ENCODE results near the gene RFX3. TPM values are rescaled to one million over a fixed set of nuclear protein-coding genes. Genes with fewer than 3 reads are reported as not detected.
A peak's percentile ranks its signal among the peaks of the same experiment; 100 is the strongest.

RFX3 gene
- total and polyA plus RNA-seq, 2 donors (not counting 3 experiments of a cell fraction or from before 2014, with no cell fraction given), result 4.8 to 10.5 TPM

GRCh38 chr9:3288686-3289085 is 237.1 kb downstream of the RFX3 start:
- H3K79me2 ChIP-seq (ENCODE audit: control insufficient read depth, insufficient read depth, low read length), result no peaks in the 10 kb centered on the region
- ChIA-PET CTCF (no interaction called here), POLR2A (no interaction called here)
- DNase-seq (ENCODE audit: low read depth, low spot score) (no peak), FAIRE-seq (no peak)
- H3K9ac ChIP-seq (replicated peaks; ENCODE audit: extremely low read depth, insufficient read depth, low read length), result no peak overlapping the region
- no peaks in the 10 kb centered on the region for H4K20me1 ChIP-seq (replicated peaks; ENCODE audit: control insufficient read depth, extremely low read depth, insufficient read depth, low read length)
- H3K9me3 ChIP-seq (replicated peaks; ENCODE audit: control insufficient read depth, insufficient read depth, low read length), result no peaks in the 10 kb centered on the region
- H3K27ac ChIP-seq (ENCODE audit: insufficient read depth, low read depth, low read length), result no peak overlapping the region
- dilution Hi-C loops (cut with MboI; ENCODE audit: extremely low pct_ligation_motif_present, low sequenced_read_pairs) (no loop called here), intact Hi-C loops (cut with micrococcal nuclease) (no loop called here)
- no peaks in the 10 kb centered on the region for H3K36me3 ChIP-seq (ENCODE audit: control insufficient read depth in 2 of 2, extremely low read depth in 1 of 2, insufficient read depth in 2 of 2, low read length in 2 of 2)
- no peaks in the 10 kb centered on the region for H3K4me1 ChIP-seq (ENCODE audit: control insufficient read depth, extremely low read depth, insufficient read depth, low read length)
- H3K4me3 ChIP-seq (replicated peaks in 1 of 3; ENCODE audit: insufficient read depth in 1 of 3, low read depth in 1 of 3, low read length in 3 of 3), result no peak overlapping the region
- no peak overlapping the region for H2AFZ ChIP-seq (ENCODE audit: low read depth, low read length)
- H3K4me2 ChIP-seq (ENCODE audit: insufficient read depth, low read length), result no peak overlapping the region
- H3K9me1 ChIP-seq (replicated peaks; ENCODE audit: control insufficient read depth, extremely low read depth, insufficient read depth, low read length), result no peaks in the 10 kb centered on the region
- TF ChIP-seq JUN (IDR thresholded peaks at IDR 0.05; ENCODE audit: borderline replicate concordance, insufficient read depth, insufficient read length, low read depth), result no peak
- H3K27me3 ChIP-seq (ENCODE audit: control insufficient read depth in 2 of 2, insufficient read depth in 2 of 2, low read length in 2 of 2), result no peaks in the 10 kb centered on the region
- BruUV-seq (replicated peaks), result no TSS peak

GRCh38 chr9:3285365-3286161 is 240.2 kb downstream of the RFX3 start:
- FAIRE-seq (peak; percentile 55), DNase-seq (ENCODE audit: low read depth, low spot score) (peak; percentile 60)
- Histone ChIP-seq H3K27ac (ENCODE audit: insufficient read depth, low read depth, low read length) (no peak overlapping the region), H3K9me1 (replicated peaks; ENCODE audit: control insufficient read depth, extremely low read depth, insufficient read depth, low read length) (no peaks in the 10 kb centered on the region), H3K9me3 (replicated peaks; ENCODE audit: control insufficient read depth, insufficient read depth, low read length) (no peaks in the 10 kb centered on the region), H3K4me3 (replicated peaks in 1 of 3; ENCODE audit: insufficient read depth in 1 of 3, low read depth in 1 of 3, low read length in 3 of 3) (no peak overlapping the region), H3K4me1 (ENCODE audit: control insufficient read depth, extremely low read depth, insufficient read depth, low read length) (no peaks in the 10 kb centered on the region), H3K4me2 (ENCODE audit: insufficient read depth, low read length) (no peak overlapping the region), H3K36me3 (ENCODE audit: control insufficient read depth in 2 of 2, extremely low read depth in 1 of 2, insufficient read depth in 2 of 2, low read length in 2 of 2) (no peaks in the 10 kb centered on the region), H3K9ac (replicated peaks; ENCODE audit: extremely low read depth, insufficient read depth, low read length) (no peak overlapping the region), H4K20me1 (replicated peaks; ENCODE audit: control insufficient read depth, extremely low read depth, insufficient read depth, low read length) (no peaks in the 10 kb centered on the region), H2AFZ (ENCODE audit: low read depth, low read length) (no peak overlapping the region), H3K79me2 (ENCODE audit: control insufficient read depth, insufficient read depth, low read length) (no peaks in the 10 kb centered on the region), H3K27me3 (ENCODE audit: control insufficient read depth in 2 of 2, insufficient read depth in 2 of 2, low read length in 2 of 2) (no peaks in the 10 kb centered on the region)
- dilution Hi-C loops (cut with MboI; ENCODE audit: extremely low pct_ligation_motif_present, low sequenced_read_pairs) (no loop called here), intact Hi-C loops (cut with micrococcal nuclease) (no loop called here)
- ChIA-PET POLR2A (no interaction called here), CTCF (interaction anchor here (1.7 kb wide), 2 partner anchors 45 to 156 kb away, joined by 5 to 6 read pairs; no protein-coding TSS in a partner anchor)
- no TSS peak for BruUV-seq (replicated peaks)
- no peak for TF ChIP-seq EZH2 (IDR thresholded peaks at IDR 0.05; ENCODE audit: borderline replicate concordance, low read depth, low read length, severe bottlenecking)
- TF ChIP-seq MYC (IDR thresholded peaks at IDR 0.05; ENCODE audit: low read depth, low read length), result no peak
- no peak for TF ChIP-seq MAX (IDR thresholded peaks at IDR 0.05; ENCODE audit: insufficient read depth, insufficient read length)
- TF ChIP-seq CTCF (IDR thresholded peaks at IDR 0.05; ENCODE audit: extremely low read depth in 1 of 2, insufficient read depth in 1 of 2, low read depth in 1 of 2, low read length in 2 of 2), result no peak
